NCI-H345 (cell line): ENCODE data around the gene ACKR3.

ENCODE experiments used
- DNase-seq: peaks from one replicate; lab custom pipeline; 2025; lab: John Stamatoyannopoulos, UW

The ACKR3 gene

DNA sequence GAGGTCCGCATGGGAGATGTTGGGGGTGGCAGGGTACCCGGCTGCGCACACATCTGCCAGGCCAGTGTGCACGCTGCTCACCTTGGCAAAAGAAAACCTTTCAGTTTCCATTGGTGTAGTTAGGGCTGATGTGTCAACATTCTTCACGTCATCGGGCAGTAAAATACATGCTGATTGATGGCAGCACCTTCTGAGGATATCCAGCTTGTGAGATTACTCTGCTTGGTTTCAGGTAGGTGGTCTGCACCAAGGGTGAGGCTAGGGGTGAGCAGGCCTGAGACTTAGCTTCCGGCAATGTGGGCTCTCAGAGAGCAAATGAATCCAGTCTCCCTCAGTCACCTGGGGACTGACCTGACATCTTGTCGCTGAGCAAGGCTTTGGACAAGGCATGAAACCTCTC is 19.3 kb upstream of the ACKR3 start:
- no peak for DNase-seq

- DNase-seq: no peak
Measured at GRCh38 chr2:236550701-236551465, 18.7 kb upstream of the ACKR3 start.

GRCh38 chr2:236551471-236552211 is 18.0 kb upstream of the ACKR3 start:
- DNase-seq: no peak

DNA sequence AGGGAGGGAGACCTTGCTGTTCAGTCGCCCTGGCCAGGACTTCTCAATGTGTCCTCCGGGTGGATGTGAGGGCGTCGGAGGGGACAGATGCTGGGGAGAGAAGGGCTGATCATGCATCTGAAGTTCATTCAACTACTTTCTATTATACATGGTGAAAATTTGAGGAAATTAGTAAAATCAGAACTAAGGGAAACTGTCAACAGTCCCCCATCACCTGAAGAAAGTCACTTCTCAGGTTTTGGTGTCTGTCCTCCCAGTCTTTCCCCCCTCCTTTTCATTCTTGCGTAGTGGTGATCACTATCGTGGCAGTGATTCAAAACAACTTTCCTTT is 17.4 kb upstream of the ACKR3 start:
- no peak for DNase-seq

DNA sequence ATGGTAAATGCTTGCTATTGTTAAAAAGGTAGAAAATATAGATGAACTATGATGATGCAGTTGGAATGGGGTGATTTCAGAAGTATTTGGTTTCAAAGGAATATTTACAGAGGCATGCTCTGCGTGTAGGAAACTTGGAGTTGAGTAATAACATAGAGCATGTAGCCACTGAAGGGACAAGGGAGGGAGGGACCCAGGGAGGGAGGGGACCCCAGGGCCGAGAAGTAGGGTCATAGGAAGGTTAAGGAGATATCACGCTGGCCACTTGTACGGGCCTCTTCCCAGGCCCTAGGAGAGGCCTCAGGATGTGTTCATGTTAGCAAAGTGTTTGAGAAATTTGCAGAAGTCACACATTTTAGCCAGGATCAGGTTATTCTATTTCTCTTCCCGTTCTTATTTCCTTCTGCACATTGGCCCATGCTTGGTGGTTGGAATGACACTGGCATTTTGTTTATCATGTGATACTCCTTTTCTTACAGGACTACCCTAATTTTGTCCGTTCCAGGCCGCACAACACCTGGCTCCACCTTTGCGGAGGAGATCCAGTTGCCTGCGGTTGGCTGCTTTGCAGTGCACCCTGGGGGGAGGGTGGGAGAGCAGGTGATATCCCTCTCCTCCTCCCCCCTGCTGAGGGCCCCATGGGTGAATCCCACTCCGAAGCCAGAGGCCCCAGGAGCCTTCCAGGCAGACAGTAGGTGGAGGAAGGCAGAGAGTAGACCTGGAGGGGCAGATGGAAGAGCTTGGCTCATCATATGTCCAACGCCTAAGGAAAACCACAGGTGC is 16.9 kb upstream of the ACKR3 start:
- no peak for DNase-seq

- DNase-seq: no peak
Measured at GRCh38 chr2:236553522-236553921, 16.1 kb upstream of the ACKR3 start.

- DNase-seq: no peak
Measured at GRCh38 chr2:236554629-236555282, 14.9 kb upstream of the ACKR3 start.

DNA sequence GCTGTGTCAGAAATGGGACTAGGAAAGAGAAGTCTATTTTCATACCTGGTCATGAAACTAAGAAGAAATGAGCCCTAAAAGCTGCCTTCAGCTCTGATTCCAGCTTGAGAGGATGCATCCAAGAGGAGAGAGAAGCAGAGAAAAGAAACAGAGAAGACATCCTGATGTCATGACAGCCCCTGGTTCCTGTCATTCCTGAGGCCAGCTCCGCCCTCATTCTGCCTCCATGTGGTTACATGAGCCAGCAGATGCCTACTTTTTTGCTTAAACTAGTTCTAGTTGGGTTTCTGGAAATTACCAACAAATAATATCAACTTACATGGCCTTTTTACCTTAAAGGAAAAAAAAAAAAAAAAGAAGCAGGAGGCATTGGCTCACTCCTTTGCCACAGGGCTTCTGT is 14.1 kb upstream of the ACKR3 start:
- no peak for DNase-seq

DNA sequence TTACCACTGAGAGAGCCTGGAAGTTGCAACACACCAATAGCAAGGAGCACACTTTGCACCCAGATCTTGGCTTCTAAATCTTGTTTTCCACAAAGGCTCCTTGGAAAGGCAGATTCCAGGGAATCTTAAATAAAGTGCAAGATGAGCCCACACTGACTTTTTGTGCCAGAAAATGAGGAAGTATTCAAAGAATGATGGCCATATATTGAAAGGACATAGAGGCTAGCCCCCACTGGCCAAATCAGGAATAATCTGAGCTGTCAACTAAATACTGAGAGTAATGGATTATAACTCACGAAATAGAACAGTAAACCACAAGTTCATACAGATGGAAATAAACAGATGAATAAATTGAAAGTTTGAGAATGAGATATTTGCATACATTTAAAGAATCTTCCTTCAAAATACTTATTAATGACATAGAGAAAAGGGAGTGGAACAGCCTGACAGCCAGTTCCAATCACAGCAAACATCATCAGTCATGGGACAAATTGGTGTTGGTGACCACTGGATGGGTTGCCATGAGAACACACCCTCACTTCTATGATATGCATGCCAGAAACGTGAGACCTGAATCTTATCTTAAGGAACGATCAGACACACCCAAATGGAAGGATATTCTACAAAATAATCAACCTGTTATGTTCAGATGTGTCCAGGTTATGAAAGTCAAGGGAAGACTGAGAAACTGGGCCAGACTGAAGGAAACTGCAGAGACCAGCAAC is 12.2 kb upstream of the ACKR3 start:
- DNase-seq: no peak

DNA sequence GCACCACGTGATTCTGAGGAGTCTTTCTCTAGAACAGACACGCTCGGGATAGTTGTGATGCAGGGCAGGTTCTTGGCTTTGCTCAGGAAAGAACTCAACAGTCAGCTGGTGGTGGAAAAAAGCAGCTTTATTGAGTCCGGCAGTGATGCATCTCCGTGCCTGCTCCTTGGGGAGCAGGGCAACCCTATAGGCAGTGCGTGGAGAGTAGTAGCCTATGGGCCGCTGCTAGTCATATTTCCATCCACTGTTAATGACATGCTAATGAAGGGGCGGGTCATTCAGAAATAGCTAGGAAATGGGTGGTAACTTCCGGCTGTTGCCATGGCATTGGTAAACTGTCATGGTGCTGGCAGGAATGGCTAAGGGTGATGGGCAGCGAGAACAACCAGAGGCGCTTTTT is 11.6 kb upstream of the ACKR3 start:
- DNase-seq: no peak

DNA sequence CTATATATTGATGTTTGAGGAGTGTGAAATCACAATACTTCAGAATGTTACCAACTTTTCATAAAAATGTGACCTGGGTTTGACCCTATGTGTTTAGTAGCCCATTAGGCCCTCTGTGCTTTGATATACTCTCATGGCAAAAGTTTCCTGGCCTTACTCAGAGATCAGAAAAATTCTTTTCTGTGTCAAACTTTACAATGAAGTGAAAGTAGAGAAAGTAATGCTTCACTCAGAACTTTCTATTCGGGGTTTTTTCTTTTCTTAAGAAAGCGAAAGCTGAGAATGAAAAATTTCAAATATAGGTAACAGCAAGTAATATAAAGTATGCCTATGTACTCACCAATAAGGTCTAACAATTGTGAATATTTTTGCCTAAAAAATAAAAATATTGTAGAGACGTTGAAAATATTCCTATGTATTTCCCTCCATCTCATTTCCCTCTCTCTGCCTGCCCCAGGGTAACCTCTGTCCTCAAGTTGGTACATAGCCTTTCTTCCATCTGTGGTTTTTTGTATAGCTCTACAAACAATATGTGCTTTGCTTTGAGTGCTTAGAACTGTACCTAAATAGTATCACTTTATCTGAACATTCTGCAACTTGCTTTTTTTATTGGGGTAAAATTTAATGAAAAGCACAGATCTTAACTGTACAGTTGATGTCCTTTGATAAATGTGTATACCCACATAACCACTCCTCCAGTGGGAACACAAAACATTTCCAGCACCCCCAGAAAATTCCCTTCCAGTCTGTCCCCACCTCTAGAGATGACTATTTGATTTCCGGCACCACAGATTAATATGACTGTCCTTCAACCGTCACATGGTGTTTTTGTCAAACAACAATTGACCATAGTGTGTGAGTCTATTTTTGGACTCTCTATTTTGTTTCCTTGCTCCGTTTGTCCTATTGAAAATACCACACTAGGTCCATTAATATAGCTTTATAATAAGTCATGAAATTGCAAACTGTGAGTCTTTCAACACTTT is 10.3 kb upstream of the ACKR3 start:
- DNase-seq: no peak

GRCh38 chr2:236561874-236562273 is 7.8 kb upstream of the ACKR3 start:
- no peak for DNase-seq

DNA sequence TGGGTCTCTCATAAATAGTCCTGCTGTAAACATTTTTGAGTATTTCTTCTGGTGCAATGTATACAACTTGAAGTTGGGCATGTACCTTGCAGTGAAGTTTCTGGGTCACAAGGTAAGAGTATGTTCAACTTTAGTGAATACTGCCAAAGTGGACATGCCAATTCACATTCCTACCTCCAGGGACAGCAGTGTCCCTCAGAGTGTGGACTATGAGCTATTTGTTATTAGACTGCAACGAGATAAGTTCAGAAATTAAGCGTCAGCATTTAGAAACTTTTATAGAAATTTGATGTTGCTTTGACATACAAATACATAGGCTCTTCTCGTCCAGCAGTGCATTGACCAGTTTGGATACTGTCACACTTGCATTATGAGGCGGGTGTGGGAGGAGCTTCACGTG is 7.2 kb upstream of the ACKR3 start:
- DNase-seq: no peak

GRCh38 chr2:236563953-236564352 is 5.7 kb upstream of the ACKR3 start:
- DNase-seq: no peak

DNA sequence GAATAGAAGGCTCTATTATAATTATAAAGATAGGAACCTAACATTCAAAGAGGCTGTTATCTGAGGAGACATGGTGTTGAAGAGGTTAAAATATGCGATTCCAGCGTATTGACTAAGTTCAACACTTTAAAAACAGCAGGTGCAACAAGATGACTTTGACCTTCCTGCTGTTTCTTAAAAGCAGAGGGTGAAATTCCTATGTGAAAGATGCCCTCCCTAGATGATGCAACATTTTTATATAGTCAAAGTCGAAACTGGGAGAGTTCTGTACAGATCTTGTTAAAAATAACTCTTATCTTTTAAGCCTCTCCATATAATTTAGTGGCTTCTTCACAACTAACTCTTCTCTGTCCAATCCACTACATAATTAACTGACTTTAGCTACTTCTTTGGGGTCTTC is 4.4 kb upstream of the ACKR3 start:
- DNase-seq: no peak

DNA sequence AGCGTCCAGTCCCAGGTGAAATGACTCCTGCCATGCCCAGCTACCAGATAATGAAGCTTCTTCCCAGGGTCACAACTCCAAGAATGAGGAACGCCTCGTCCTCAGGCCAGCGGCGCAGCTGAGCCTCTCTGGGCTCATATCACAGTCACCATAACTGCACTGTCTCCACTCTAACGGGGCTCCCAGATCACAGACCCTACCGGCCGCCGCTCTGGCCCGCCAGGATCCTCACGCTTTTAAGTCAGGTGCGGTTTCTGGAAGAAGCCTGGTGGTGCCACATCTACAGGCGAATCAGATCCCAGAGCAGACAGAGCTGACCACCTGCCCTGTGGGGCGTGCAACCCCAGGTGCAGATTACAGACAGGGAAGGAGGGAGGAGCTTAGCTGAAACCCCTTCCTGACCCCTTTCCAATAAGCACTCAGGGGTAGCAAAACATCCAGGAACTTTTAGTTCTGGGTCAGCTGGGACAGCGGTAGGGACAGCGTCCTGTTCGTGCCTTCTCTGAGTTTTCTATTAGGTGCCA is 3.7 kb upstream of the ACKR3 start:
- no peak for DNase-seq

GRCh38 chr2:236566596-236566995 is 3.0 kb upstream of the ACKR3 start:
- no peak for DNase-seq

DNA sequence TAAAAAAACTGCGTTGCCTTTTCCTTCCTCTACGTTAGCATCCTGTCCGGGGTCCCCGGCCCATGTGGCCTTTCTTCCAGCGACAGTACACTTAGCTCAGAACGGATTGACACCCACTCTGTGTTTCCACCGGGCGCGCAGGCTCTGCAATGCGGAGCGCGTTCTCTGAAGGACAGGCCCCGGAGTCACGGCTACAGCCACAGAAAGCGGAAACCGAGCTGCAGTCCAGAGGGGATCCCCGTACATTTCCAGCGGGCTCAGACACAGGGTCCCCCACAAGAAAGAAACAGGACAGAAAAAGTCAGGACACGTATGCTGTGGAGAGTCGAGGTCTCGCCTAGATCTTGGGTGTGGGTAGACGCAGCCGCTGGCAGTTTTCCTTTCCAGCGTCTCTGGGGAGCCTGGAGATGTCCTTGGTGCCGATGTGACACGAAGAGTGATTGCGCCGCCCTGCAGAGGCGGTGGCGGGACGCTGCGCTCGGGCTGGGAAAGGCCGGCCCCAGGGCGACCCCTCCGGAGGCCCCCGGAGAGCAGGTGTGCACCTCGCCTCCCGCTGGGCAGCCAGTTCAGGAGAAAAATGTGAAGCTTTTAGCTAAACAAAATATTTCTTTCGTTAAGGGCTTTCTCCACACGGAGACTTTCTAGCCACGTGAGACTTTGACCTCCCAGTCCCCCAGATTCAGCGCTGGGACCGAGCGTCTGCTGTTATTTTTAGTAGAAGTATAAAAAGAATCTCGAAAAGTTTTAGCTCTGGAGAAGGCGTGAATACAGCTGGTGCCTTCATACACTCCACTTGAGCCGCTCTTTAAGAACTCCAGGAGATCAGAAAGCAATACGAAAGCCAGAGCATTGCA is 1.3 kb upstream of the ACKR3 start:
- no peak for DNase-seq

GRCh38 chr2:236568922-236569572 is 578 bp upstream of the ACKR3 start:
- DNase-seq: no peak
